Activated CD8-positive, alpha-beta memory T cell treated with anti-CD3 and anti-CD28 coated beads, Interleukin-2, amount 50 U/mL, for 4 hours (primary cell): Measurements from ENCODE around the gene OXLD1.
"Not testable (repeated sequence)": the region's sequence is repeated elsewhere in the genome, so short reads cannot be mapped to it uniquely, and the experiment has no call there.

Experiments
- DNase-seq: peaks from one replicate; pipeline ENCODE4 v3.0.0-alpha.2; 2020

The OXLD1 gene

DNA sequence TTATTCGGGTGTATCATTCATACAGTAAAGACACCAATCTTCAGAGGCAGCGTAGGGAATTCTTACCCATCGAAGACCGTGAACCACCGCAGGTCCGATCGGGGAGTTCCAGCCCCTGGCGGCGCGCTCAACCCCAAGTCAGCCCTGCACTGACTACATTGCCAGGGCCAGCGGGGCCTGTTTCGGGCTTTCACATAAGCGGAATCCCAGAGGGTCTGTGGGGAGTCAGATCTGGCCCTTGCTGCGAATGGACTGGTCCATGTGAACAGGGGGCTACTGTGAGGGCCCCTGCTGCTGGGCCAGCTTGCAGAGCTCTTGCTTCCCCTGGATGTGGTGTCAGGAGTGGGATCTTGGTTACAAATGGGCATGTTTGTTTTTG, 17.7 kb downstream of the OXLD1 start:
- no peak for DNase-seq

DNA sequence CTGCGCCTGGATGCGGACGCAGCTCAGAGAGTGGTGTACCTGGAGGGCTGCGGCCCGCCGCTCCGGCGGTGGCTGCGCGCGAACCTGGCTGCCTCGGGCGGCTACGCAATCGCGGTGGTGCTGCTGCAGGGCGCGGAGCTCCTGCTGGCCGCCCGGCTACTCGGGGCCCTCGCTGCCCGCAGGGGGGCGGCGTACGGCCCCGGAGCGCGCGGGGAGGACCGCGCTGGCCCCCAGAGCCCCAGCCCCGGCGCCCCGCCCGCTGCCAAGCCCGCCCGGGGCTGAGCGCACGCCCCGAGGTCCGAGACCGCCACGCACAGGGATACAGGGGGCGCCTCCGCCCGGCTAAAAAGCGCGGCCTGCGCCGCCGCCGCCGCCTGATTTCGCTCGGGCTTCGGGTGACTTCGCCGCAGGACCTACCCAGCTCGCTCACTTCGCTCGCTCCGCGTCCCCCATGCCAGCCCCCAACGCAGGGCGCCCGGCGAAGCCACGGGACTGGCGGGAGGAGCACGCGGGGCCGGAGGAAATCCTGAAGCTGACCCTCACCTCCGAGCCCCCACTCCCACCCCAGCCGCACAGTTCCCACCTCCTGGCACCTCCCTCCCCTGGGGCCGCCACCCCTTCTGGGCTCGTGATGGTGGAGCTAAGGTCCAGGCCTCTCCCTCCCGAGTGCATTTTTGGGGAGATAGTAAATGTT, 18.2 kb downstream of the OXLD1 start:
- DNase-seq: no peak

DNA sequence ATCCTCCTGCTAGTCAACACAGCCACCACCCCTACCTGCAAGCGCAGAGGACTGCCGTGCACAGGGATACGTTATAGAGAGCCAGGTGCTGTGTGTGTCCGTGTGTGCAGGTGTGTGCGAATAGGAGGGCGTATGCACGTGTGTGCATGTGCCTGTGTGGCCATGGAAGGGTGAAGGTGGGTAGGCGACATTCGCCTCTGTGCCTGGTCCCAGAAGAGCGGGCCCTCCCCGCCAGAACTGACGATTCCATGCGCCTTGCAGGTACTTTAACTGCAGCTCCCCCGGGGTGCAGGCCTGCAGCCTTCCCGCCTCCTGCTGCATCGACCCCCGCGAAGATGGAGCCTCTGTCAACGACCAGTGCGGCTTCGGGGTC, 18.8 kb downstream of the OXLD1 start:
- DNase-seq: no peak

DNA sequence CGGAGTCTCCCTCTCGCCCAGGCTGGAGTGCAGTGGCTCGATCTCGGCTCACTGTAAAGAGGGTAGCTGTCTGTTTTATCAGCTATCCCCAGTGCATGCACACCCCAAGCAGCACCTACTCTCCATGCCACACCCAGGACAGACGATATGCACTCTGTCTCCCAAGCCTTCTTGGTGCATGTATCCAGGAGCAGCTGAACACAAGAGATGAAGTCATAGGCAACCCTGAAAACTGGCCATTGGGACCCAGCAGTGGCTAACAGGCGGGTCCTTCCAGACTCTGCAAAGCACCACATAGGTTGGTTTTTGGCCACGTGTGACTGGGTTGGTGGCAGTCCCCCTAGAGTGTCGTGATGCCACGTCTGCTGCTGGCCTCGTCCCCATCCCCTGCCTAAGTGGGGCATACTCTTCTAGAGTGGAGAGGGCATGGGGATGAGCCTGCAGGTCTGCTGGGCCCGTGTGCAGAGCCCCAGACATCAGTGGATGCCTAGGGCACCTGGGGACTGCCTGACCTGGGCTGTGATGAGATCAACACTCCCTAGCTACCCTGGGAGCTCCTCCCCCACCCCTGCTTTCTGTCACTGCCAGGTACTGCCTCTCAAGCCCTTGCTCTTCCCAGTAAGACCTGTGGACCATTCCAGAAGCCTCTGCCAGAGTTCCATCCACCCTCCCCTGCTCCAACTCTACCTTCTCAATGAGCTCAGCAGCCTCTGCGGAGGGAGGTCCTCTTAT, 19.4 kb downstream of the OXLD1 start:
- no peak for DNase-seq

DNA sequence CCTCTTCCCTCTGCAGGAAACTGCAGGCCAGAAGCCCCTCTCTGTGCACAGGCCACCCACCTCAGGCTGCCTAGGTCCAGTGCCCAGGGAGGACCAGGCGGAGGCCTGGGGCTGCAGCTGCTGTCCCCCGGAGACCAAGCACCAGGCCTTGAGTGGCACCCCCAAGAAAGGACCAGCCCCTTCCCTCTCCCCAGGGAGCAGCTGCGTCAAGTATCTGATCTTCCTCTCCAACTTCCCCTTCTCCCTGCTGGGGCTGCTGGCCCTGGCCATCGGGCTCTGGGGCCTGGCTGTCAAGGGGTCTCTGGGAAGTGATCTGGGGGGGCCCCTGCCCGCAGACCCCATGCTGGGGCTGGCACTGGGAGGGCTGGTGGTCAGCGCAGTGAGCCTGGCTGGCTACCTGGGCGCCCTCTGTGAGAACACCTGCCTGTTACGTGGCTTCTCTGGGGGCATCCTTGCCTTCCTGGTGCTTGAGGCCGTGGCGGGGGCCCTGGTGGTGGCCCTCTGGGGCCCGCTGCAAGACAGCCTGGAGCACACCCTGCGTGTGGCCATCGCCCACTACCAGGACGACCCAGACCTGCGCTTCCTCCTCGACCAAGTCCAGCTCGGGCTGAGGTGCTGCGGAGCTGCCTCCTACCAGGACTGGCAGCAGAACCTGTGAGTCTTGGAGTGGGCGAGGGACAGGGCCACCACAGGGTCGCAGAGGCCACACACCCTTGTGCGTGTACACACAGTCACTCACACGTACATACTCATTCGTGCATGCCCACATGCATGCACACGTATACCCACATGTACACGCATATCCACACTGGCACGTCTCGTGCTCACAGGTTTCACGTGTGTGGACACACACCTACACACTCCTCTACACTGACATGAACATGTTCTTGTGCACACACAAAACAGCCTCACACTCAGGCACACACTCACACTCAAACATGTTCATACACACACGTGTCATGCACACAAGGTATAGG, 21.1 kb downstream of the OXLD1 start:
- DNase-seq: no peak

DNA sequence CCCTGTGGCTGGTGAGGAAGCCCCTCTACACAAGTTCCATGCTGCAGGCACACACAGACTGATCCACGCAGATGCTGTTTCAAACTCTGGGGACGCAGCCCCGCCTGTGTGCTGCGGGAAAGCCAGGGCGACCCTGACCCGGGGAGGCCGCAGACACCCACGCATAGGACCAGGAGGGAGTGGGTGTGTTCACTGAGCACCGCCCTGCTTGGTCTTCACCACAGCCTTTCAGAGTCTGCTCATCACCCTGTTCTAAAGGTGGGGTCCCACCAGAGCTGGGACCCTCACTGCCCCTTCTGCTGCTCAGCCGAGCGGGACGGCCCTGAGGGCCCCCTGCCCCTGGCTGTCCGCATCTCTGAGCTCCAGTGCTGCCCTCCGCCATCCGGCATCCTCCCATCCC, 21.9 kb downstream of the OXLD1 start:
- no peak for DNase-seq

DNA sequence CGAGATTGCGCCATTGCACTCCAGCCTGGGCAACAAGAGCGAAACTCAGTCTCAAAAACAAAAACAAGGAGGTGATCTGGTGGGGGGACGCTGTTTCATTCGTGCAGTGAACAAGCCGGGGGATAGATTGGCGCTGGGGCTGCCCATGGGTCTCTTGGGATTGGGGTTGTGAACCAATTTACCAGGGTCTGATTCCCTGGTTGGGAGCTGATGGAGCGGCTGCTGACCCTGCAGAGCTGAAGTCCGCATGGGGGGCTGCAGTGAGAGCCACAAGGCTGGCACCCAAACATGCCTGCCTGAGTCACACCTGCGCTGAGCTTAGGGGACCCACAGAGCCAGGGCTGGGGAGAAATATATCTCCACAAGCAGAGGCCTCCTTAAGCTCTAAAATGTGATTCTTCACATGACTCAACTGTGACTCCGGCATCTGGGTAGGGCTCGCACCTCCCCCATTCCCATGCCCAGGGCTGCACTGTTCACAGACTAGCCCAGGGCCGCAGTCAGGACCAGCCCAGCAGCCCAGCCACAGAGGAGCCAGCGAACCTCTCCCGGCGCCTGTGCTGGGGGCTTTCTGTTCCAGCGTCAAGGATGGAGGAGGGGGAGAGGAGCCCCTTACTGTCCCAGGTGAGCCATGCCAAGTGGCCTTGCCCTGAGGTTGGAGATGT, 24.4 kb downstream of the OXLD1 start:
- no peak for DNase-seq

DNA sequence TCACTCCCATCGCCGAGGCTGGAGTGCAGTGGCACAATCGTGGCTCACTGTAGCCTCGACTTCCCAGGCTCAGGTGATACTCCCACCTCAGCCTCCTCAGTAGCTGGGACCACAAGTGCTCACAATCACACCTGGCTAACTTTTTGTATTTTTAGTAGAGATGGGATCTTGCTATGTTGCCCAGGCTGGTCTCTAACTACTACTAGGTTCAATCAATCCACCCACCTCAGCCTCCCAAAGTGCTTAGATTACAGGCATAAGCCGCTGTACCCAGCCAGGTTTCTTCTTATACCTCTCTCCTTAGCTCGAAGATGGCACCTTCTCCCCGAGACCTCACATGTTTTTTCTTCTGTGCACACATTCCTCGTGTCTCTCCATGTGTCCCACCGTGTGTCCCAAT, 26.4 kb downstream of the OXLD1 start:
- DNase-seq: no peak

DNA sequence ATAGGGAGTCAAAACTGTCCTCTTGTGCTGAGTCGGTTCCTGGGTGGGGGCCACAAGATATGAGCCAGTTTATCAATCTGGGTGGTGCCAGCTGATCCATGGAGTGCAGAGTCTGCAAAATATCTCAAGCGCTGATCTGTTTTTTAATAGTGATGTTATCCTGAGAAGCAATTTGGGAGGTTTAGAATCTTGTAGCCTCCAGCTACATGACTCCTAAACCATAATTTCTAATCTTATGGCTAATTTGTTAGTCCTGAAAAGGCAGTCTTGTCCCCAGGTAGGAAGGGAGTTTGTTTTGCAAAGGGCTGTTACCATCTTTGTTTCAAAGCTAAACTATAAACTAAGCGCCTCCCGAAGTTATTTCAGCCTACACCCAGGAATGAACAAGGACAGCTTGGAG, 27.7 kb downstream of the OXLD1 start:
- no peak for DNase-seq

DNA sequence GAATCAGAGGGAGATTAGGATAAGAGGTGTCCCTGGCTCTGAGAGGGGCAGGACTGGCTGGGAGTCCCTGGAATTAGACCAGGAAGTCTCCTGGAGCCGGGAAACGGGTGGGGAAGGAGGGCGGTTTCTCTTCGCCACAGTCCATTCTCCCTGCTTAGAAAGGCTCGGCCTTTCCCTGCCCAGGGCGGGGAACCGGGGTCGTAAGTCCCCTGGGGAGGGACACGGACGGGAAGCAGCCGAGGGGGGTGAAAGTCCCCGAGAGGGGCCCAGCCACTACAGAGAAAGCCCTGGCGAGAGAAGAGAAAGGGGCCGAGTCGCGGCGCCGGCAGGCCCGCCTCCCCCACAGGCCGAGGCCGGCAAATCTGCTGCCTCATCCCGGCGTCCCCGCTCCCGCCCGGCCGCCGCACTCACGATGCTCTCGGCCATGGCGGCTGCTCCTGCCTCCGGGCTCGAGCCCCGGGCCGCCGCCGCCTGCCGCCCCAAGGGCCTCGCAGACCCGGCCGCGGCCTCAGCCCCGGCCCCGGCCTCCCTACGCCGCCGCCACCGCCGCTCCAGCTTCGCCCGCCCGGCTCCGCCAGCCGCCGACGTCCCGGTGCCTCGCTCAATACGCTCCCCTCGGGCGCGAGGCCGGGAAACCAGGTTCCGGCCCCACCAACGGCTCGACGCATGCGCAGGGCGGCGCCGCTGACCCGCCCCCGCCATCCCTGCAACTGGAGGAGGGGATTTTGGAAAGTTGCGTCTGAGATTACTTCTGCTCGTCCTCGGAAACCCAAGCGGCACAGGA, 29.7 kb downstream of the OXLD1 start, which contains the start of the genes NPLOC4 and TSPAN10:
Gene NPLOC4, minus strand, starts transcription at position 608 of the 784 bp plus-strand sequence. Its CDS starts 182 bp downstream, at position 426.
Gene TSPAN10, plus strand, starts transcription at position 692 of the 784 bp plus-strand sequence. CDS start 5,217 bp downstream, outside the sequence.
- peak; percentile 84 for DNase-seq

DNA sequence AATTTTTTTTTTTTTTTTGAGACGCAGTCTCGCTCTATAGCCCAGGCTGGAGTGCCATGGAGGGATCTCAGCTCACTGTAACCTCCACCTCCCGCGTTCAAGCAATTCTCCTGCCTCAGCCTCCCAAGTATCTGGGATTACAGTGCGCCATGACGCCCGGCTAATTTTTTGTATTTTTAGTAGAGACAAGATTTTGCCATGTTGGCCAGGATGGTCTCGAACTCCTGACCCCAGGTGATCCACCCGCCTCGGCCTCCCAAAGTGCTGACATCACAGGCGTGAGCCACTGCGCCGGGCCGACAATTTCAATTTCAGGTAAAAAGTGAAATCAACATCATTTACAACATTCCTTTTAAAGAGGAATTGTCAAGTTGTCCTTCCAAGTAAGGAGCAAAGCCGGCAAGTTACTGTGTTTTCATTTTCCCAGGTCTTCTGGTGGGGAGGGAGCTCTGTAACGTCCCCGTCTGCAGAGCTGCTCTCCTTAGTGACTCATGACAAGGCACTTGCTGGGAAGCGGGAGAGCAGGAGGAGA, 30.4 kb downstream of the OXLD1 start:
- no peak for DNase-seq

DNA sequence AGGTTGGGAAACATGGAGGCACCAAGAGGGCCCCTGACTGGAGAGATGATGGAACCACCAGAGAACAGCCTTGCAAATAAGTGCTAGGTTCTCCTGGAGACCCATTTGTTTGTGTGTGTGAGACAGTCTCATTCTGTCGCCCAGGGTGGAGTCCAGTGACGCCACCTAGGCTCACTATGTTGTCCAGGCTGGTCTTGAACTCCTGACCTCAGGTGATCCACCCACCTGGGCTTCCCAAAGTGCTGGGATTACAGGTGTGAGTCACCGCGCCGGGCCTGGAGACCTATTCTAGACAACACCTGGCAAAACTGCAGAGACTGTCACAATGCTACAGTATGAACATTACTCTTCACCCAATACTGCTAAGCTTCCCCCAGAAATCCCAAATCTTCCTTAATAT, 31.0 kb downstream of the OXLD1 start:
- no peak for DNase-seq

DNA sequence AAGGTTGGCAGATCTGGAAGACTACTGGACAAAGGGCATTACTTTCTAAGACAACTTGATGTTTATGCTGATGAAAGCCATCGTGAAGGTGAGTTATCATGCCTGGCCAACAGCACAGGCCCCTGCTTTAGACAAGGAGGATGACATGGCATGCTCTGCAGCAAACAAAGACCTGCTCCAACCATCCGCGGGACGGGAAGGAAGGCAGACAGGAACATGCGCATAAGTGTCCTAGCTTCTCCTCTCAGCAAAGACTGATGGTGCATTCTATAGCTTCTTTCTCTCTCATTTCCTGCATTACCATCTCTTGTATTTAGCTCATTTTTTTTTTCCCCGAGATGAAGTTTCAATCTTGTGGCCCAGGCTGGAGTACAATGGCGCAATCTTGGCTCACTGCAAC, 34.9 kb downstream of the OXLD1 start:
- no peak for DNase-seq

DNA sequence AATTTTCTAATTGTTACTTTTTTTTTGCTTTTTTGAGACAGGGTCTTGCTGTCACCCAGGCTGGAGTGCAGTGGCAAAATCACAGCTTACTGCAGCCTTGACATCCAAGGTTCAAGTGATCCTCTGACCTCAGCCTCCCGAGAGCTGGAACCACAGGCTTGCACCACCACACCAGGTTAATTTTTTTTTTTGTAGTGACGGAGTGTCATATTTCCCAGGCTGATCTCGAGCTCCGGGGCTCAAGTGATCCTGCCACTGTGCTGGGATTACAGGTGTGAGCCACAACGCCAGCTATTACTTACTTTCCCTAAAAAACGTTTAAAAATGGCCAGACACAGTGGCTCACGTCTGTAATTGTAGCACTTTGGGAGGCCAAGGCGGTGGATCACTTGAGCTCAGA, 36.1 kb downstream of the OXLD1 start:
- no peak for DNase-seq

DNA sequence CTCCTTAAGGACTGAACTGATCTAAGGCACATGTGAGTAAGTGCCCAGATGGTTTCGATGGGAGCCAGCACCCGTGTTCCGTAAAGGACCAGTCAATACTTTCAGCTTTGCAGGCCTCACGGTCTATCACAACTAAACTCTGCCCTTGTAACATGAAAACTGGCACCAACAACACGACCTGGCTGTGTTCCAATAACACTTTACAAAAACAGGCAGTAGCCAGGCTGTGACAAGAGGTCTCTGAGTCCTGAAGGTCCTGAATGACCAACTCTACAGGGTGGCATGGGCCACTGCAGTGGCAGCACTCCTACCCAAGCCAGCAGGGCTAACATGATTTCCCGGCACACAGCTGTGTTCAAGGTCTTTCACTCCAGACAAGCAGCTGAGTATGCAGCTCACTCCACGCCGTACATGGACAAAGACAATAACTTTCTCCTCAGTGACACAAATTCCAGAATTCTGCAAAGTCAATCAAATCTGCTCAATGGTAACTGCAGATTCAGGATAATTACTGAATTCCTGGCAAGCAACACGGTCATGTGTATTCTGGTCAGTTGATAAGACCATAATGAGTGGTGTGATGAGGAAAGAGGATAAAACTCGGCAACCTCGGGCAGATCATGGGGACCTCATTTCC, 44.8 kb downstream of the OXLD1 start:
- no peak for DNase-seq

DNA sequence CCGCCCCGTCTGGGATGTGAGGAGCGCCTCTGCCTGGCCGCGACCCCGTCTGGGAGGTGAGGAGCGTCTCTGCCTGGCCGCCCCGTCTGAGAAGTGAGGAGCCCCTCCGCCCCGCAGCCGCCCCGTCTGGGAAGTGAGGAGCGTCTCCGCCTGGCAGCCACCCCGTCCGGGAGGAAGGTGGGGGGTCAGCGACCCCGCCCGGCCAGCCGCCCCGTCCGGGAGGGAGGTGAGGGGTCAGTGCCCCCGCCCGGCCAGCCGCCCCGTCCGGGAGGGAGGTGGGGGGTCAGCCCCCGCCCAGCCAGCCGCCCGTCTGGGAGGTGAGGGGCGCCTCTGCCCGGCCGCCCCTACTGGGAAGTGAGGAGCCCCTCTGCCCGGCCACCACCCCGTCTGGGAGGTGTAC, 48.1 kb downstream of the OXLD1 start:
- not testable (repeated sequence) for DNase-seq

DNA sequence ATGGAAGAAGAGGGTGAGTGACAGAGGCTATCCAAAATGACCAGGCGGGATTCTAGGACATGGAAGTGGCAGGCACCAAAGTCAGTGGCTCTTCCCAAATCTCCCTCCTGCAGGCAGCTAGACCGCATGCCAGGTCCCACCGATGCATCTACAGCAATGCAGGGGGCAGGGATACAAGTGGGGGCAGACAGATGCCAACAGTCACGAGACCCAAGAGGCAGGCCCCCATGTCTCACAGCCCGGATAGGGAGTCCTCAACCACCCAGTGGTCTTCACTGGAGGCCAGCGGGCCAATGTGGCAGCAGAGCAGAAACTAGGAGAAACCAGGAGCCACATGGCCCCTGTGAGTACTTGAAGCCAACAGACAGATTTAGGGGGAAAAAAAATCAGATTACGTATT, 49.5 kb downstream of the OXLD1 start:
- no peak for DNase-seq

DNA sequence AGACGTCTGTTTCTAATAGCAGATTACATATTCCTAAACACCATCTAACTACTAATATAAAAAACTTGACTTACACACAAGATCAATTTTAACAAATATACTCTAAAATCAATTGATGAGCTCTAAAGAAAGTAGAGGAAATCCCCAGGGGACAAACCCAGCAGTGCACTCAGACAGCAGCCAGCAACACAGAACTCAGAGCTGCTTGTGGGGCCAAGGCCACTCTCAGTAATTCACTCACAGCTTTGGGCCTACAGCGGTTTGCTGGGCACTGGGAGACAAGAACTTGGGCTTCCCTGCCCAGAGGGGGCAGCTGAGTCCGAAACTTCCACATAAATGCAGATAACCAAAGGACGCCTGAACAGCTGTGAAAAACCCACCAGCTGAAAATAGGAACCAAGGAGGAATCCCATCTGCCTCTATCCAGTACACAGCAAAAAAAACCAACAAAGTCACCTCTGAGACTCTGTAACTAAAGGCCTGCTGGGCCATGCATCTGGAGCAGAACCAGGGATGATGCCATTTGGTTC, 50.9 kb downstream of the OXLD1 start:
- no peak for DNase-seq
